Stomach (tissue), 4 donors: ENCODE data around the gene WDR44.

Experiments used
- CTCF ChIP-seq, 7 experiments: fragments of 450-650 bp in 4 of 7; fragments of 200-600 bp in 3 of 7; sonication (generic) in 3 of 7; IDR thresholded peaks; one replicate each; pipeline ENCODE4 v1.5.1; 2016 to 2019; ENCODE audit warnings: antibody characterized with exemption in 7 of 7, control low read depth in 2 of 7, mild to moderate bottlenecking in 1 of 7
- EP300 ChIP-seq: sonication (generic); formaldehyde crosslinking; IDR thresholded peaks from one replicate; pipeline ENCODE4 v1.6.1; 2017; ENCODE audit warnings: antibody characterized with exemption
- POLR2A ChIP-seq, 4 donors: fragments of 450-650 bp; IDR thresholded peaks; one replicate each; pipeline ENCODE4 v1.6.1; 2016; ENCODE audit warnings: antibody characterized with exemption in 4 of 4, control low read depth in 2 of 4, mild to moderate bottlenecking in 1 of 4, moderate library complexity in 1 of 4
- POLR2AphosphoS5 ChIP-seq, 3 donors: sonication (generic); formaldehyde crosslinking; IDR thresholded peaks; one replicate each; pipeline ENCODE4 v1.6.1; 2016; ENCODE audit warnings: antibody characterized with exemption in 3 of 3

DNA sequence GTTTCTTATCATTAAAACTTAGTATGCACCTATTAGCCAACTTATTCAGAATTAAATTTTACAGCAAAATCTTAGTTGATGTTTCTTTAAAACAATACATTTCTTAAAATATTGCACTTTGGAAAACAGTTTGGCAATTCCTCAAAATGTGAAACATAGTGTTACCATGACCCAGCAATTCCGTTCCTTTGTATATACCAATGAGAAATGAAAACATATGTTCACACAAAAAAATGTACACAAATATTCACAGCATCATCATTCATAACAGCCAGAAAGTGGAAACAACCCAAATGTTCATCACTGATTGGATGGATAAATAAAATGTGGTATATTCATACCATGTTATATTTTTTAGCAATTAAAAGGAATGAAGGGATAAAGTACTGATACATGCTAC, 50.2 kb downstream of the WDR44 start:
- TF ChIP-seq POLR2AphosphoS5 (IDR thresholded peaks at IDR 0.05) (no peak), CTCF (IDR thresholded peaks at IDR 0.05) (no peak), EP300 (no peak), POLR2A (IDR thresholded peaks at IDR 0.05) (no peak)
